ENCODE data around the gene CCDC88C. TPM values are rescaled to one million over a fixed set of nuclear protein-coding genes. Genes with fewer than 3 reads are reported as not detected.

Gene CCDC88C
- total and polyA plus RNA-seq, 2 experiments from 2014 or later: 23.6 to 60.7 TPM

- no peak for TF ChIP-seq REST (IDR thresholded peaks at IDR 0.05; ENCODE audit: unreplicated experiment)
Measured at GRCh38 chr14:91298576-91298975, 119.0 kb downstream of the CCDC88C start (continued).

DNA sequence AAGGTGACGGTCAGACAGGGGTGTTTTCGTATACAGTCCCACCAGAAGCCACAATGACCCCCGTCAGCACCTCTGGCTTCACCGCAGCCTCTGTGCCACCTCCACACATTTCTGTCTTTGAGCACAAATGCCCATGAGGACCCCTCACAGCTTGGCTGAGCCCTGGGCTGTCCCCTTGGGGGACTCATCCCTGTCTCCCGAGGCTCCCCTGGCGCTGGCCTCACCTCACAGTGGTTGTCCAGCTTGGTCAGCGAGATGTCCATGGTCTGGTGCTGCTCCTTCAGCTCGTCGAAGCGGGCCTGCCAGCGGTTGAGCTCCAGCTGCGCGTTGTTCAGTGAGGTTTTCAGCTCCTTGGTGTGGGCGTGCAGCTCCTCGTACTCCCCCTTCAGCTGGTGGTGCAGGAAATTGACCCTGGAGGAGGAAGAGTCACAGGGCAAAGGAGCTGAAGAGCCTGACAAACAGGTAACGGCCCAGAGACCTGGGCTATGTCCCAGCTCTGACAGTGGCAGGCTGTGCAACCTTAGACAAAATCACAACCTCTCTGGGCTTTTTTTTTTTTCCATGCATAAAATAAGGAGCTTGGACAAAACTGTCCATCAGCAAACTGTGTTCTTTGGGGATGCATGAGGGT lies 120.4 kb downstream of the CCDC88C start:
- H3K27ac Mint-ChIP-seq: no peak overlapping the region
- Histone ChIP-seq H3K36me3 (ENCODE audit: insufficient read depth) (peaks cover 12% of the 10 kb centered on the region), H3K9me2 (ENCODE audit: insufficient read depth) (no peaks in the 10 kb centered on the region), H4K20me1 (replicated peaks; ENCODE audit: insufficient read depth) (no peaks in the 10 kb centered on the region; the same call in 1 of the 2 replicates), H3K79me2 (replicated peaks; ENCODE audit: insufficient read depth) (no peaks in the 10 kb centered on the region), H3K4me2 (no peak overlapping the region), H3F3A (replicated peaks; ENCODE audit: low read depth) (no peaks in the 10 kb centered on the region), H2AFZ (no peak overlapping the region), H3K4me3 (no peak overlapping the region), H3K27me3 (ENCODE audit: insufficient read depth) (no peaks in the 10 kb centered on the region), H3K27ac (ENCODE audit: low read depth) (no peak overlapping the region), H3K4me1 (ENCODE audit: insufficient read depth) (no peaks in the 10 kb centered on the region)
- TF ChIP-seq NANOG (IDR thresholded peaks at IDR 0.05; ENCODE audit: borderline replicate concordance): no peak
- TF ChIP-seq REST (IDR thresholded peaks at IDR 0.05; ENCODE audit: unreplicated experiment): no peak
- no peak for TF ChIP-seq ZNF114 (CRISPR knock-in tag; IDR thresholded peaks at IDR 0.05)
- TF ChIP-seq, protein P1, sequence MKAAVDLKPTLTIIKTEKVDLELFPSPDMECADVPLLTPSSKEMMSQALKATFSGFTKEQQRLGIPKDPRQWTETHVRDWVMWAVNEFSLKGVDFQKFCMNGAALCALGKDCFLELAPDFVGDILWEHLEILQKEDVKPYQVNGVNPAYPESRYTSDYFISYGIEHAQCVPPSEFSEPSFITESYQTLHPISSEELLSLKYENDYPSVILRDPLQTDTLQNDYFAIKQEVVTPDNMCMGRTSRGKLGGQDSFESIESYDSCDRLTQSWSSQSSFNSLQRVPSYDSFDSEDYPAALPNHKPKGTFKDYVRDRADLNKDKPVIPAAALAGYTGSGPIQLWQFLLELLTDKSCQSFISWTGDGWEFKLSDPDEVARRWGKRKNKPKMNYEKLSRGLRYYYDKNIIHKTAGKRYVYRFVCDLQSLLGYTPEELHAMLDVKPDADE (IDR thresholded peaks at IDR 0.05): no peak
- TF ChIP-seq ZNF462 (CRISPR knock-in tag; IDR thresholded peaks at IDR 0.05): no peak
- no peak for TF ChIP-seq ZNF331 (CRISPR knock-in tag; IDR thresholded peaks at IDR 0.05; ENCODE audit: low read depth)
- ATAC-seq: no peak
- peaks cover 75% of the 10 kb centered on the region for H3K36me3 Mint-ChIP-seq (ENCODE audit: low read depth)
- H3K4me3 Mint-ChIP-seq: no peak overlapping the region
- peaks cover under 1% of the 10 kb centered on the region for H3K4me1 Mint-ChIP-seq
- no peak for DNase-seq (ENCODE audit: low spot score)
- H3K27me3 Mint-ChIP-seq (ENCODE audit: insufficient read depth, low read depth, poor library complexity): peaks cover 3% of the 10 kb centered on the region
- no peaks in the 10 kb centered on the region for H3K9me3 Mint-ChIP-seq
